H7 (cell line): ENCODE data around the gene PDAP1. TPM values are rescaled to one million over a fixed set of nuclear protein-coding genes. Genes with fewer than 3 reads are reported as not detected.
A peak's percentile ranks its signal among the peaks of the same experiment; 100 is the strongest.
"Not testable (repeated sequence)": the region's sequence is repeated elsewhere in the genome, so short reads cannot be mapped to it uniquely, and the experiment has no call there.

Source experiments
- DNase-seq: peaks from one replicate; pipeline ENCODE4 v3.0.0; 2012
- H3K27me3 ChIP-seq: 2 replicates; pipeline ENCODE4 v1.6.0; 2011; ENCODE audit warnings: mild to moderate bottlenecking, low read length; ENCODE audit not compliant: control insufficient read depth, insufficient read depth
- H3K36me3 ChIP-seq: replicated peaks from 2 replicates; pipeline ENCODE4 v1.5.1; 2011; ENCODE audit warnings: low read length; ENCODE audit not compliant: control insufficient read depth, insufficient read depth
- H3K4me3 ChIP-seq: 2 replicates; pipeline ENCODE4 v1.5.1; 2011; ENCODE audit warnings: low read depth, mild to moderate bottlenecking, control low read depth, low read length, moderate library complexity; ENCODE audit not compliant: insufficient read depth
- total RNA-seq: library from RNA; depleted of rRNA; stranded (reverse); fragments of >200 nt; shearing (Covaris generic); gene quantifications from 2 replicates; pipeline ENCODE4 v1.2.3, GENCODE V29; 2014

The PDAP1 gene
- total RNA-seq, 1 experiment from 2014 or later: 66.4 TPM

DNA sequence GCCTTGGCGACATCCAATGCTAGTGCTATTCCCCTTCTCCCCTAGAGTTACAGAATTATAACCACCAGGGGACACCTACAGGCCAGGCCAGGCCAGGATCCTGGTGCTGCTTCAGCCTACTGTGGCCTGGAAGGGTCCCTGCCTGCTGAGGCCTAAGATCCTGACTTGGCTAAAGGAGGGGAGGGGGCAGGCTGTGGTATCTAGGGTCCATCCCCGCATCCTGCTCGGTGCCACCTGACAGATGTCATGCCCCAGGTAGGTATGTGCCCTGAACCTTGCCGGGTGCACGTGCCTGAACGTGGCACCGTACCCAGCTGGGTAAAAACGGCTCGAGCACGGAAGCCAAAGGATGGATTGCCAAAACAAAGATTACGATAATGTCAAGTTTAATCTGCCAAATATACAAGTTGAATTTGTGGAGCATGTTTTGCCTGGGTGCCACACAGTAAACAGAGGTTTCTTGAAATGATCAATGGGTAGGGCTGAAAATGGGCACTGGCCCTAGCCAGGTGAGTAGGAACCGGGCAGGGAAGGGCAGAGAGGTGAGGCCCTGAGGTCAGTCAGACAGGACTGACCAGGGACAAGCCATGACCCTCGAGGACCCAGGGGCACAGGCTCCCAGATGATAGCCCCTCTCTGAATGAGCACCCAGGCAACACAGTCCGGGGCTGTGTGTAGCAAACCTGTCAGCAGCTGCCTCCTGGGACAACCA is 12.6 kb downstream of the PDAP1 start:
- peak; percentile 64 for DNase-seq
- Histone ChIP-seq H3K4me3 (no peak overlapping the region), H3K36me3 (peaks cover 40% of the 10 kb centered on the region), H3K27me3 (no peaks in the 10 kb centered on the region)

DNA sequence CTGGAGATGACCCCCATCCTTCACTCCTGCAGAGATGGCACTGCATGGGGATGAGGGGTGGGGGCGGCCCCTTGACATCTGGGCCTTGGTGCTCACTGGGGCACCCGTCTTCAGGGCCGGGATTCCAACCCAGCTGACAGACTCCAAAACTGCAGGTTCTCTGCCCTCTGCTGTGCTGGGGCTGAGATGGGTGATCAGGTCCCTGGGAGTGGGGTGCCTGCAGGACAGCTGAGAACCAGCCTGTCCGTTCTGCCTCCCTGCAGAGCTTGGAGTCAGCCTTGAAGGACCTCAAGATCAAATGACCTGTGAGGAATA is 14.3 kb downstream of the PDAP1 start:
- peak; percentile 27 for DNase-seq
- Histone ChIP-seq H3K36me3 (peaks cover 31% of the 10 kb centered on the region), H3K4me3 (no peak overlapping the region), H3K27me3 (no peaks in the 10 kb centered on the region)

DNA sequence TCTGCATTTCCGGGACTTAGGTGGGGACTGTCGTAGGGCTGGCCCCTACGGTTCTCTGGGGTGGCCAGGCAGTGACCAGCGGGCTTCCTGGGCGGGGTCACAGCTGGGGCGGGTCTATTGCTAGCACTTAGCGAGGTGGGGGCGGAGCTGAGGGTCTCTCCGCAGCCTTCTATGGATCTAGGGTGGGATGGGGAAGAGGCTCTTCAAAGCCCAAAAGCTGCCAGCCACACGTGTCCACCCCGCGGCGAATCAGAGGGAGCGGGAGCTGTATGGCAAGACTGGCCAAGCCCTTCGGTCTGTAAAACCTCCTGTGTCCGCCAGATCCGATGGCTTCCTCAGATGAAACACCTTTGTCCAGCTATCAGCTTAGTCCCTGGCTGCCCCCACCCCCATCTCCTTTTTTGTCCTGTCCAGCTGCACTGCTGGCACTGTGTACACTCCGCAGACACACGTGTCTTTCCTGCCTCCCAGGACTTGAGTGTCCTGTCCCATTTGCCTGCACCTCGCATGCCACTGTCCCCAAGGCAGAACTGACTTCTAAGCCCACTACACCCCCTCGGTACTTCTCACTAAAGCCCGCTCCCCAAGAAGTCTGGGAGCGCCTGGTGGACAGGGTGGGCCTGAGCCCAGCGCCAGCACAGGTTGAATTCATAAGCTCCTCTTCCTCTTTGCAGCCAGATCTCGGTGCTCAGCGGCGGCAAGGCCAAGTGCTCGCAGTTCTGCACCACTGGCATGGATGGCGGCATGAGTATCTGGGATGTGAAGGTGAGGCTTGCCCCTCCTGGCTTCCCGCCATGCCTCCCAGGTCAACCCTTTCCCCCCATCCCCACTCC is 14.8 kb downstream of the PDAP1 start:
- H3K36me3 ChIP-seq: peaks cover 29% of the 10 kb centered on the region
- peak; percentile 96 for DNase-seq
- peak overlapping the region; percentile 62 for H3K4me3 ChIP-seq
- H3K27me3 ChIP-seq: no peaks in the 10 kb centered on the region

DNA sequence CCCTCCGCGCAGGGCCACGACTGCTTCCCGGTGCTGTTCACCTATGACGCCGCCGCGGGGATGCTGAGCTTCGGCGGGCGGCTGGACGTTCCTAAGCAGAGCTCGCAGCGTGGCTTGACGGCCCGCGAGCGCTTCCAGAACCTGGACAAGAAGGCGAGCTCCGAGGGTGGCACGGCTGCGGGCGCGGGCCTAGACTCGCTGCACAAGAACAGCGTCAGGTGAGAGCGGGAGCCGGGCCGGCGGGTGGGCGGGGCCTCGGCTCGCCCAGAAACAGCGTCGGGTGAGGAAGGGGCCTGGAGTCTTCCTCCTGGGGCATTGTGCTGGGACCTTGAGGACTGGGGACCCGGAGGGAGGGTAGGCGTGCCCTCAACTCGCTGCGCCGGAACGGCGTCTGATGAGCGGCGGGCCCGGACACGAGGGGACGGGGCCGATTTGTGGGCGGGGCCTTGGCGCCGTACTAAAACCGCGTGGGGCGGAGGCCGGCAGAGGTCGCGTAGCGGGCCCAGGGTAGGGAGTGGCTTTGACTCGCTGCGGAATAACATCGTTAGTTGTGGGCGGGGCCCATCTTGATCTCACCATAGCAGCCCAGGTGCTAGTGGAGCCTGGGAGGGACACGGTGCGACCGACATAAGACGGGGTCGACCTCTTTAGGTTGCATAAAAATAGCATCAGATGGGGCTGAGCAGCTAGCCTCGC is 15.6 kb downstream of the PDAP1 start:
- H3K36me3 ChIP-seq: peaks cover 28% of the 10 kb centered on the region
- H3K4me3 ChIP-seq: peak overlapping the region; percentile 62
- H3K27me3 ChIP-seq: no peaks in the 10 kb centered on the region
- DNase-seq: peak; percentile 98

DNA sequence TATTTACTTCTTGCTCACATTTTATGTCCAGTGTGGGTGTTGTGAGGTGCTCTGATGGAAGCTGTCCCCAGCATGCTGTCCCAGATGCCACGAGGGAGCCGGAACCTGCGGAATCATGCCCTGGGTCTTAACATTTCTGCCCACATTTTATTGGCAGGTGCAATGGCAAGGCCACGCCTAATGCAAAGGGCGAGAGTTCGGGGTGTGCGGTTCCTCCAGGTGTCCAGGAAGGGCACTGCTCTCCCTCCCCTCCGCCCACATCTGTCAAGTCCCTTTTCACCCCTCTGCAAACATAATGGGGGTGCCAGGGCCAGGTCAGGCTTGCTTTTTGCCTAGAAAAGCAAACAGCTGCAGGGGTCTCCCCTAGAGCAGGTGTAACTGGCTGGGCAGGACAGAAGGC is 16.4 kb downstream of the PDAP1 start:
- Histone ChIP-seq H3K4me3 (peak overlapping the region; percentile 62), H3K36me3 (peaks cover 22% of the 10 kb centered on the region), H3K27me3 (no peaks in the 10 kb centered on the region)
- DNase-seq: no peak

DNA sequence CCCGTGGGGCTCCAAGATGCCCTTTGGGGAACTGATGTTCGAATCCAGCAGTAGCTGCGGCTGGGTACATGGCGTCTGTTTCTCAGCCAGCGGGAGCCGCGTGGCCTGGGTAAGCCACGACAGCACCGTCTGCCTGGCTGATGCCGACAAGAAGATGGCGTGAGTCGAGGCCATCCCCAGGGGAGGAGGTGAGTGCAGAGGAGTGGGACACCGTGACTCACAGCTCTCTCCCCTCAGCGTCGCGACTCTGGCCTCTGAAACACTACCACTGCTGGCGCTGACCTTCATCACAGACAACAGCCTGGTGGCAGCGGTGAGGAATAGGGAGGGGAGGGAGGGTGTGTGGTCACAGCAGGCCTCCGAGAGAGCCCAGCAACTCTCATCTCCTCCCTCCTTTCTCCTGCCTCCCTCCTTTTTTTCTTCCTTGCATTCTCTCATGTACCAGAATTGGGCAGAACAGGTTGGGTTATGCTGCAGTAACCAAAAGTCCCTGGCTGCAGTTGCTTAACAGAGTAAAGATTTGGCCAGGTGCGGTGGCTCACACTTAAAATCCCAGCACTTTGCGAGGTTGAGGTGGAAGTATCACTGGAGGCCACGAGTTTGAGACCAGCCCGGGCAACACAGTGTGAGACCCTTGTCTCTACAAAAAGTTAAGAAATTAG is 17.3 kb downstream of the PDAP1 start:
- DNase-seq: peak; percentile 45
- H3K36me3 ChIP-seq: peaks cover 23% of the 10 kb centered on the region
- H3K27me3 ChIP-seq: no peaks in the 10 kb centered on the region
- no peak overlapping the region for H3K4me3 ChIP-seq

DNA sequence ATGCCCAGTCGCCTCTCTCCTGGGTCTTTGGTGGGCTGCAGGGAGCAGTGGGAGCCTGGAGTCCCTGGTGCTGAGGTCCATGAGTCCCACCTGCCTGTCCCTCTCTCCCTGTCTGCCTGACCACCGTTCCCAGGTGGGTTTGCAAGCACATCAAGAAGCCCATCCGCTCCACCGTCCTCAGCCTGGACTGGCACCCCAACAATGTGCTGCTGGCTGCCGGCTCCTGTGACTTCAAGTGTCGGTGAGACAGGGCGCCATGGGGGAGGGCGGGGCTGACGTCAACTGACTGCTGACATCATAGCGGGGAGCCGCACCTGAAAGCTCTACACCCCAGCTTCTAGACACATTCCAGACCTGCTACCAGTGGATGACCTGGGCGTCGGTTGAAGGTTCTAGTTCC is 18.6 kb downstream of the PDAP1 start:
- DNase-seq: peak; percentile 28
- Histone ChIP-seq H3K4me3 (no peak overlapping the region), H3K27me3 (no peaks in the 10 kb centered on the region), H3K36me3 (peaks cover 21% of the 10 kb centered on the region)

DNA sequence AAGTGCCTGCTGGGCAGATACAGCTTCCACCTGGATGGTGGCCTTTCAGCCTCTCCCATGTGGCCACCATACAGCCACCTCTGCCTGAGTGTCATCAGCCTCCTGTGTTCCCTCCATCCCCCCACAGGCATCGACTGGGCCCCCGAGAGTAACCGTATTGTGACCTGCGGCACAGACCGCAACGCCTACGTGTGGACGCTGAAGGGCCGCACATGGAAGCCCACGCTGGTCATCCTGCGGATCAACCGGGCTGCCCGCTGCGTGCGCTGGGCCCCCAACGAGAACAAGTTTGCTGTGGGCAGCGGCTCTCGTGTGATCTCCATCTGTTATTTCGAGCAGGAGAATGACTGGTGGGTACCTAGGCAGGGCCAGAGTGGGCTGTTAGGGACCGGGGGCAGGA is 20.5 kb downstream of the PDAP1 start:
- no peak for DNase-seq
- H3K36me3 ChIP-seq: peaks cover 21% of the 10 kb centered on the region
- H3K4me3 ChIP-seq: no peak overlapping the region
- no peaks in the 10 kb centered on the region for H3K27me3 ChIP-seq

DNA sequence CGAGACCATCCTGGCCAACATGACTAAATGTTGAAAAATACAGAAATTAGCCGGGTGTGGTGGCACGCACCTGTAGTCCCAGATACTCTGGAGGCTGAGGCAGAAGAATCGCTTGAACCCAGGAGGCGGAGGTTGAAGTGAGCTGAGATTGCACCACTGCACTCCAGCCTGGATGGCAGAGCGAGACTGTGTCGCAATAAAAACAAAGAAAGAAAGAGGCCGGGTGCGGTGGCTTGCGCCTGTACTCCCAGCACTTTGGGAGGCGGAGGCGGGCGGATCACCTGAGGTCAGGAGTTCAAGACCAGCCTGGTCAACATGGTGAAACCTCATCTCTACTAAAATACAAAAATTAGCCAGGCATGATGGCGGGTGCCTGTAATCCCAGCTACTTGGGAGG is 21.2 kb downstream of the PDAP1 start:
- not testable (repeated sequence) for H3K4me3 ChIP-seq, H3K27me3 ChIP-seq, DNase-seq
- H3K36me3 ChIP-seq: peaks cover 21% of the 10 kb centered on the region

DNA sequence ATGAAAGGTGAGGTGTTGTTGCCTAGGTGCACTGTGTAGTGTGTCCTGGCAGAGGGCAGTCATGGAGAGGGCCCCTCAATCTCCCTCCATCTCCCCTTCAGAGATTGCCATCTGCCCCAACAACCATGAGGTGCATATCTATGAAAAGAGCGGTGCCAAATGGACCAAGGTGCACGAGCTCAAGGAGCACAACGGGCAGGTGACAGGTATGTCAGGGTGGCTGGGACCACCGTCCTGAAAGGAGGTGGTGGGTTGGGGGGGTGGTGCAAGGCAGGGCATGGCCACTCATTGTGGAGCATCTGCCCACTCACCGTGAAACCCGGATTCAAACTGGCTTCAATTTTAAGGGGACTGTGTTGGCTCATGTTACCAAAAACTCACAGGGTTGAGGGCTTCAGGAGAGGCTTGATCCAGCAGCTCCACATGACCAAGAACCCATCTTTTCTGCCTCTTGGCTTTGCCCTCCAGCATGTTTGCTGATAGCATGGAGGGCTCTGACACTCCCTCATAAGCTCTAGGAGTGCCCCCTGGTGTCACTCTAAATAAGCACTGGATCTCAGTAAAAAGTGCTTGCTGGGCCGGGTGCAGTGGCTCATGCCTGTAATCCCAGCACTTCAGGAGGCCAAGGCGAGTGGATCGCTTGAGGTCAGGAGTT is 21.7 kb downstream of the PDAP1 start:
- Histone ChIP-seq H3K27me3 (no peaks in the 10 kb centered on the region), H3K4me3 (no peak overlapping the region), H3K36me3 (peaks cover 21% of the 10 kb centered on the region)
- peak; percentile 72 for DNase-seq

DNA sequence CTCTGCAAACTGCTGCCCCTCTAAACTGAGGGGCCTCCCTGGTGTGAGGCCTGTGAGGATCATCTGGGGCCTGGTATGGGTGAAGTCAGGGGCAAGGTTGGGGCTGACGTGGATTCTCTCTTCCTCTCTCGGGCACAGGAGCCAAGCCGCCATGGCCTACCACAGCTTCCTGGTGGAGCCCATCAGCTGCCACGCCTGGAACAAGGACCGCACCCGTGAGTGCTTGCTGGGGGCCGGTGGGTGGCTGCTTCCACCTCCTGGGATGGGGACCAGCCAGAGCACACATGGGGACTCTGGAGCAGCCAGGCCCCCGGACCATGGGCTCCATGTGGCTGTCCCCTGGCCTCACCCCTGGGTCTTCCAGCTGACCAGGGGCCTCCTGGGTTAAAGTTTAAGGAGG is 22.8 kb downstream of the PDAP1 start:
- H3K4me3 ChIP-seq: no peak overlapping the region
- no peaks in the 10 kb centered on the region for H3K27me3 ChIP-seq
- peaks cover 18% of the 10 kb centered on the region for H3K36me3 ChIP-seq
- peak; percentile 30 for DNase-seq

DNA sequence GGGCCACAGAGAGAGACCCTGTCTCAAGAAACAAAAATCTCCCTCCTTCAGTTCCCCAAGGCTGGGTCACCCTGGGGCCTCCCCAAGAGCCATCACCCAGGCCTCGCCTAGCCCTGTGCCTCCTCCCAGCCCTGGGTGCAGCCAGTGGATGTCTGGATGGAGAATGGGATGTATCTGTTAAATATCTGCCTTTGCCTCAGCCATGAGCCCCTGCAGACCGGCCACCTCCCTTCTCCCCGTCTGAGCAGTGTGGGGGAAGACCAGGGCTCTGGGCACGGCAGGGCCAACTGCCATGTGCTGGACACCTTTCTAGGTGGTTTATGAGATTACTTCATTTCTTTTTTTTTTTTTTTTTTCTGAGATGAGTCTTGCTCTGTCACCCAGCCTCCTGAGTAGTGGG is 23.9 kb downstream of the PDAP1 start:
- peak; percentile 35 for DNase-seq
- H3K4me3 ChIP-seq: no peak overlapping the region
- H3K27me3 ChIP-seq: no peaks in the 10 kb centered on the region
- peaks cover 12% of the 10 kb centered on the region for H3K36me3 ChIP-seq

DNA sequence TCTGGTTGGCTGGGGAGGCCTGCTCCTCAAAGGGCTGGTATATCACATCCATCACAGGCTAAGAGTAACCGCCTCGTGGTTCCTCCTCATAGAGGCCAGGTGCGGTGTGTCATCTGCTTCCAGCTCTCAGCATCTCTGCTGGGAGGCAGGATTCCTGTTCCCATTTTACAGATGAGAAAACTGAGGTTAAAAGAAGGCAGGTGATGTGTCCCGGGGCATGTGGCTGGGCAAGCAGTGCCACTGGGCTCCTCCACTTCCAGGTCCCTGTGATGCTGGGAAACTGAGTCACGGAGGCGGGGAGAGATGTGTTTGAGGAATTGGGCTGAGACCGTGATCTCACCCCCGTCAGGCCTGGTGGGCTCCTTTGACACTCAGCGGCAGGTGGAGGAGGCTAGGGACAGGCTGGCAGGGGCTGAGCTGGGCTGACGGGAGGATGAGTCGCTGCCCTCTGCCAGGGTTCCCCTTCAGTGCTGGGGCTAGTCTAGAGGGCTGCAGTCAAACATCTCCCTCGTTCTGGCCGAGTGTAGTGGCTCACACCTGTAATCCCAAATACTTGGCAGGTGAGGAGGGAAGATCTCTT is 24.5 kb downstream of the PDAP1 start:
- no peak for DNase-seq
- H3K4me3 ChIP-seq: no peak overlapping the region
- no peaks in the 10 kb centered on the region for H3K27me3 ChIP-seq
- H3K36me3 ChIP-seq: peaks cover 10% of the 10 kb centered on the region

DNA sequence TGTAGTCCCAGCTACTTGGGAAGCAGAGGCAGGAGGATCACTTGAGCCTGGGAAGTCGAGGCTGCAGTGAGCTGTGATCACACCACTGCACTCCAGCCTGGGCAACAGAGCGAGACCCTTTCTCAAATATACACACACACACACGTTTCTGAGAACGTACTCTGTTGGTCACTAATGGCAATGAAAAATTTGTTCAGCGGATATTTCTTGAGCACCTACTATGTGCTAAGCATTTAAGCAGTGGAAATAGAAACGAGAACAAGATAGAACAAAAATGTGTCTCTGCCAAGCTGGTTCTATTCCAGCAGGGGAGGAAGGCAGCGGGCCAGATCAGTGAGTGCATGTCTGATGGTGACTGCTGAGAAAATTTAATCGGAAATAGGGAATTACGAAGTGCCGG is 25.2 kb downstream of the PDAP1 start:
- no peaks in the 10 kb centered on the region for H3K27me3 ChIP-seq
- peaks cover 7% of the 10 kb centered on the region for H3K36me3 ChIP-seq
- DNase-seq: no peak
- no peak overlapping the region for H3K4me3 ChIP-seq
